ENCODE results near the gene TMPRSS6.

DNA sequence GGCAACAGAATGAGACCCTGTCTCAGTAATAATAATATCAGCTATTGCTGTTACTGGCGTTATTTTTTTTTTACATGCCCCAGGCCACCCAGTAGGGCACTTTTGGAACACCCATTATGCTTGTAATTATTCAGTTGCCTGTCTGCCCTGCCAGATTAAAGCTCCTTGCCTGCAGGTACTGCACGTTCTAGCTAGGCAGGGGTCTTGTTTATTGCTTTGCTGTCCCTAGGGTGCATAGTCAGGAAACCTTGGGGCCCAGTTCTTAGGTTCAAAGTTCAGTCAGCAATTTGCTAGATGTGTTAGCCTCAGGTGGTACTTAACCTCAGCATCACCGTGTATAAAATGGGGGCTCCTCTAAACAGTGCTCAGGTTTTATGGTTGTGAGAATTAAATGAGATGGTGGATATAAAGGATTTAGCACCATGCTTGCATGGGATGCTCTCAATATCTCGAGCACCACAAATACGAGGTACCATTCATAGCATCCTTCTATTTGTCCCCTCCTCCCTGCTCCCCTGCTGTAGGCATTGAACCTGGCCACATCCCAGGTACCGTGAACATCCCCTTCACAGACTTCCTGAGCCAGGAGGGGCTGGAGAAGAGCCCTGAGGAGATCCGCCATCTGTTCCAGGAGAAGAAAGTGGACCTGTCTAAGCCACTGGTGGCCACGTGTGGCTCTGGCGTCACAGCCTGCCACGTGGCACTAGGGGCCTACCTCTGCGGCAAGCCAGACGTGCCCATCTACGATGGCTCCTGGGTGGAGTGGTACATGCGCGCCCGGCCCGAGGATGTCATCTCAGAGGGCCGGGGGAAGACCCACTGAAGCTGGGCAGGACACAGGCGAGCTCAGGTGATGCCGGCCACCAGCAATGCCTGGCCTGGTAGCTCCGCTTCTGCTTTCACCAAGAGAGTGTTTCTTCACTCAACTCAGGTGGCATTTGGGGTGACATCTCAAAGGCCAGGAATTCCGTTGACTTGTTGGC, 80.5 kb downstream of the TMPRSS6 start:
- no peak for TF ChIP-seq POLR2AphosphoS5 (IDR thresholded peaks at IDR 0.05; ENCODE audit: low read depth, low read length)
- no peak for TF ChIP-seq TAF1 (IDR thresholded peaks at IDR 0.05; ENCODE audit: borderline replicate concordance, insufficient read depth, low read length)
- TF ChIP-seq, protein P1, sequence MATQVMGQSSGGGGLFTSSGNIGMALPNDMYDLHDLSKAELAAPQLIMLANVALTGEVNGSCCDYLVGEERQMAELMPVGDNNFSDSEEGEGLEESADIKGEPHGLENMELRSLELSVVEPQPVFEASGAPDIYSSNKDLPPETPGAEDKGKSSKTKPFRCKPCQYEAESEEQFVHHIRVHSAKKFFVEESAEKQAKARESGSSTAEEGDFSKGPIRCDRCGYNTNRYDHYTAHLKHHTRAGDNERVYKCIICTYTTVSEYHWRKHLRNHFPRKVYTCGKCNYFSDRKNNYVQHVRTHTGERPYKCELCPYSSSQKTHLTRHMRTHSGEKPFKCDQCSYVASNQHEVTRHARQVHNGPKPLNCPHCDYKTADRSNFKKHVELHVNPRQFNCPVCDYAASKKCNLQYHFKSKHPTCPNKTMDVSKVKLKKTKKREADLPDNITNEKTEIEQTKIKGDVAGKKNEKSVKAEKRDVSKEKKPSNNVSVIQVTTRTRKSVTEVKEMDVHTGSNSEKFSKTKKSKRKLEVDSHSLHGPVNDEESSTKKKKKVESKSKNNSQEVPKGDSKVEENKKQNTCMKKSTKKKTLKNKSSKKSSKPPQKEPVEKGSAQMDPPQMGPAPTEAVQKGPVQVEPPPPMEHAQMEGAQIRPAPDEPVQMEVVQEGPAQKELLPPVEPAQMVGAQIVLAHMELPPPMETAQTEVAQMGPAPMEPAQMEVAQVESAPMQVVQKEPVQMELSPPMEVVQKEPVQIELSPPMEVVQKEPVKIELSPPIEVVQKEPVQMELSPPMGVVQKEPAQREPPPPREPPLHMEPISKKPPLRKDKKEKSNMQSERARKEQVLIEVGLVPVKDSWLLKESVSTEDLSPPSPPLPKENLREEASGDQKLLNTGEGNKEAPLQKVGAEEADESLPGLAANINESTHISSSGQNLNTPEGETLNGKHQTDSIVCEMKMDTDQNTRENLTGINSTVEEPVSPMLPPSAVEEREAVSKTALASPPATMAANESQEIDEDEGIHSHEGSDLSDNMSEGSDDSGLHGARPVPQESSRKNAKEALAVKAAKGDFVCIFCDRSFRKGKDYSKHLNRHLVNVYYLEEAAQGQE (IDR thresholded peaks at IDR 0.05; ENCODE audit: insufficient read depth in 1 of 2, low read depth in 2 of 2, low read length in 2 of 2): no peak
- no peak for TF ChIP-seq SIN3A (IDR thresholded peaks at IDR 0.05; ENCODE audit: borderline replicate concordance, insufficient read depth, low read length)
- TF ChIP-seq FOXP2 (optimal IDR thresholded peaks at IDR 0.05; ENCODE audit: borderline replicate concordance, extremely low read depth, extremely low read length, insufficient read depth): no peak
